ENCODE measurements around the gene COL4A2.

DNA sequence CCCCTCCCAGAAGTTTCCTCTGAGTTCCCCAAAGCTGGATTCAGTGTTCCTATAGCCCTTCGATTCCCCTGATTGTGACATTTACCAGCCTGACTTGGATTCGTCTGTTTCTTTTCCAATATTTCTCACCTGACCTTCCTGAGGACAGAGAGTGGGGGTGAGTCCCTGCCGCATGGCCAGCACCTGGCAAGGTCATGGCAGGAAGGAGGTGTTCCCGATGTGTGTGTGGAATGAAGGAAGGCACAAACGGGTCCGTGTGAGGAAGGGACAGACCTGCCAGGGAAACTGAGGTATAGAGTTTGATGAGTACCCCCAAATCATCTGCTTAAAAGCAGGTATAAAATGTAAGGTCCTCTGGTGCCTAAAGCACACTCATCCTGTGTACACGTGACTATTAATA lies 3.4 kb upstream of the COL4A2 start:
- no peak for TF ChIP-seq ZNF76 (tag by site-specific recombination; IDR thresholded peaks at IDR 0.05; ENCODE audit: borderline replicate concordance, low read depth)
- no peak for TF ChIP-seq ZNF416 (tag by site-specific recombination; IDR thresholded peaks at IDR 0.05)
- TF ChIP-seq, protein P1, sequence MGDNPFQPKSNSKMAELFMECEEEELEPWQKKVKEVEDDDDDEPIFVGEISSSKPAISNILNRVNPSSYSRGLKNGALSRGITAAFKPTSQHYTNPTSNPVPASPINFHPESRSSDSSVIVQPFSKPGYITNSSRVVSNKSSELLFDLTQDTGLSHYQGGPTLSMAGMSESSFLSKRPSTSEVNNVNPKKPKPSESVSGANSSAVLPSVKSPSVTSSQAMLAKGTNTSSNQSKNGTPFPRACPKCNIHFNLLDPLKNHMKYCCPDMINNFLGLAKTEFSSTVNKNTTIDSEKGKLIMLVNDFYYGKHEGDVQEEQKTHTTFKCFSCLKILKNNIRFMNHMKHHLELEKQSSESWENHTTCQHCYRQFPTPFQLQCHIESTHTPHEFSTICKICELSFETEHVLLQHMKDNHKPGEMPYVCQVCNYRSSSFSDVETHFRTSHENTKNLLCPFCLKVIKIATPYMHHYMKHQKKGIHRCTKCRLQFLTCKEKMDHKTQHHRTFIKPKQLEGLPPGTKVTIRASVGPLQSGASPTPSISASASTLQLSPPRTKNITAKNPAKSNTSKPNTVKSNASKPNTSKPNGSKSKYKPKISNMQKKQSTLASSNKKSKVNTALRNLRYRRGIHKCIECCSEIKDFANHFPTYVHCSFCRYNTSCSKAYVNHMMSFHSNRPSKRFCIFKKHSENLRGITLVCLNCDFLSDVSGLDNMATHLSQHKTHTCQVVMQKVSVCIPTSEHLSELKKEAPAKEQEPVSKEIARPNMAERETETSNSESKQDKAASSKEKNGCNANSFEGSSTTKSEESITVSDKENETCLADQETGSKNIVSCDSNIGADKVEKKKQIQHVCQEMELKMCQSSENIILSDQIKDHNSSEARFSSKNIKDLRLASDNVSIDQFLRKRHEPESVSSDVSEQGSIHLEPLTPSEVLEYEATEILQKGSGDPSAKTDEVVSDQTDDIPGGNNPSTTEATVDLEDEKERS (tag by site-specific recombination; IDR thresholded peaks at IDR 0.05), result no peak
- TF ChIP-seq, protein P2, sequence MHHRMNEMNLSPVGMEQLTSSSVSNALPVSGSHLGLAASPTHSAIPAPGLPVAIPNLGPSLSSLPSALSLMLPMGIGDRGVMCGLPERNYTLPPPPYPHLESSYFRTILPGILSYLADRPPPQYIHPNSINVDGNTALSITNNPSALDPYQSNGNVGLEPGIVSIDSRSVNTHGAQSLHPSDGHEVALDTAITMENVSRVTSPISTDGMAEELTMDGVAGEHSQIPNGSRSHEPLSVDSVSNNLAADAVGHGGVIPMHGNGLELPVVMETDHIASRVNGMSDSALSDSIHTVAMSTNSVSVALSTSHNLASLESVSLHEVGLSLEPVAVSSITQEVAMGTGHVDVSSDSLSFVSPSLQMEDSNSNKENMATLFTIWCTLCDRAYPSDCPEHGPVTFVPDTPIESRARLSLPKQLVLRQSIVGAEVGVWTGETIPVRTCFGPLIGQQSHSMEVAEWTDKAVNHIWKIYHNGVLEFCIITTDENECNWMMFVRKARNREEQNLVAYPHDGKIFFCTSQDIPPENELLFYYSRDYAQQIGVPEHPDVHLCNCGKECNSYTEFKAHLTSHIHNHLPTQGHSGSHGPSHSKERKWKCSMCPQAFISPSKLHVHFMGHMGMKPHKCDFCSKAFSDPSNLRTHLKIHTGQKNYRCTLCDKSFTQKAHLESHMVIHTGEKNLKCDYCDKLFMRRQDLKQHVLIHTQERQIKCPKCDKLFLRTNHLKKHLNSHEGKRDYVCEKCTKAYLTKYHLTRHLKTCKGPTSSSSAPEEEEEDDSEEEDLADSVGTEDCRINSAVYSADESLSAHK (tag by site-specific recombination; IDR thresholded peaks at IDR 0.05), result no peak
- TF ChIP-seq, protein P3, sequence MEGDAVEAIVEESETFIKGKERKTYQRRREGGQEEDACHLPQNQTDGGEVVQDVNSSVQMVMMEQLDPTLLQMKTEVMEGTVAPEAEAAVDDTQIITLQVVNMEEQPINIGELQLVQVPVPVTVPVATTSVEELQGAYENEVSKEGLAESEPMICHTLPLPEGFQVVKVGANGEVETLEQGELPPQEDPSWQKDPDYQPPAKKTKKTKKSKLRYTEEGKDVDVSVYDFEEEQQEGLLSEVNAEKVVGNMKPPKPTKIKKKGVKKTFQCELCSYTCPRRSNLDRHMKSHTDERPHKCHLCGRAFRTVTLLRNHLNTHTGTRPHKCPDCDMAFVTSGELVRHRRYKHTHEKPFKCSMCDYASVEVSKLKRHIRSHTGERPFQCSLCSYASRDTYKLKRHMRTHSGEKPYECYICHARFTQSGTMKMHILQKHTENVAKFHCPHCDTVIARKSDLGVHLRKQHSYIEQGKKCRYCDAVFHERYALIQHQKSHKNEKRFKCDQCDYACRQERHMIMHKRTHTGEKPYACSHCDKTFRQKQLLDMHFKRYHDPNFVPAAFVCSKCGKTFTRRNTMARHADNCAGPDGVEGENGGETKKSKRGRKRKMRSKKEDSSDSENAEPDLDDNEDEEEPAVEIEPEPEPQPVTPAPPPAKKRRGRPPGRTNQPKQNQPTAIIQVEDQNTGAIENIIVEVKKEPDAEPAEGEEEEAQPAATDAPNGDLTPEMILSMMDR (tag by site-specific recombination; IDR thresholded peaks at IDR 0.05), result no peak
- TF ChIP-seq, protein P4, sequence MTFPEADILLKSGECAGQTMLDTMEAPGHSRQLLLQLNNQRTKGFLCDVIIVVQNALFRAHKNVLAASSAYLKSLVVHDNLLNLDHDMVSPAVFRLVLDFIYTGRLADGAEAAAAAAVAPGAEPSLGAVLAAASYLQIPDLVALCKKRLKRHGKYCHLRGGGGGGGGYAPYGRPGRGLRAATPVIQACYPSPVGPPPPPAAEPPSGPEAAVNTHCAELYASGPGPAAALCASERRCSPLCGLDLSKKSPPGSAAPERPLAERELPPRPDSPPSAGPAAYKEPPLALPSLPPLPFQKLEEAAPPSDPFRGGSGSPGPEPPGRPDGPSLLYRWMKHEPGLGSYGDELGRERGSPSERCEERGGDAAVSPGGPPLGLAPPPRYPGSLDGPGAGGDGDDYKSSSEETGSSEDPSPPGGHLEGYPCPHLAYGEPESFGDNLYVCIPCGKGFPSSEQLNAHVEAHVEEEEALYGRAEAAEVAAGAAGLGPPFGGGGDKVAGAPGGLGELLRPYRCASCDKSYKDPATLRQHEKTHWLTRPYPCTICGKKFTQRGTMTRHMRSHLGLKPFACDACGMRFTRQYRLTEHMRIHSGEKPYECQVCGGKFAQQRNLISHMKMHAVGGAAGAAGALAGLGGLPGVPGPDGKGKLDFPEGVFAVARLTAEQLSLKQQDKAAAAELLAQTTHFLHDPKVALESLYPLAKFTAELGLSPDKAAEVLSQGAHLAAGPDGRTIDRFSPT (tag by site-specific recombination; IDR thresholded peaks at IDR 0.05), result no peak
- TF ChIP-seq ZNF585B (tag by site-specific recombination; IDR thresholded peaks at IDR 0.05), result no peak
